Parietal lobe (tissue), 2 donors: ENCODE measurements around the gene SBF2. TPM values are rescaled to one million over a fixed set of nuclear protein-coding genes. Genes with fewer than 3 reads are reported as not detected.

Experiments used
- small RNA-seq: library from RNA; depleted of rRNA; stranded (forward); fragments of <200 nt; gene quantifications from one replicate; pipeline ENCODE3, GENCODE V24; 2014; ENCODE audit warnings: low replicate concordance
- total RNA-seq: library from RNA; depleted of rRNA; stranded (reverse); fragments of >200 nt; gene quantifications from one replicate; pipeline ENCODE4 v1.2.3, GENCODE V29; 2014

Gene SBF2
- total RNA-seq, result 228 TPM

DNA sequence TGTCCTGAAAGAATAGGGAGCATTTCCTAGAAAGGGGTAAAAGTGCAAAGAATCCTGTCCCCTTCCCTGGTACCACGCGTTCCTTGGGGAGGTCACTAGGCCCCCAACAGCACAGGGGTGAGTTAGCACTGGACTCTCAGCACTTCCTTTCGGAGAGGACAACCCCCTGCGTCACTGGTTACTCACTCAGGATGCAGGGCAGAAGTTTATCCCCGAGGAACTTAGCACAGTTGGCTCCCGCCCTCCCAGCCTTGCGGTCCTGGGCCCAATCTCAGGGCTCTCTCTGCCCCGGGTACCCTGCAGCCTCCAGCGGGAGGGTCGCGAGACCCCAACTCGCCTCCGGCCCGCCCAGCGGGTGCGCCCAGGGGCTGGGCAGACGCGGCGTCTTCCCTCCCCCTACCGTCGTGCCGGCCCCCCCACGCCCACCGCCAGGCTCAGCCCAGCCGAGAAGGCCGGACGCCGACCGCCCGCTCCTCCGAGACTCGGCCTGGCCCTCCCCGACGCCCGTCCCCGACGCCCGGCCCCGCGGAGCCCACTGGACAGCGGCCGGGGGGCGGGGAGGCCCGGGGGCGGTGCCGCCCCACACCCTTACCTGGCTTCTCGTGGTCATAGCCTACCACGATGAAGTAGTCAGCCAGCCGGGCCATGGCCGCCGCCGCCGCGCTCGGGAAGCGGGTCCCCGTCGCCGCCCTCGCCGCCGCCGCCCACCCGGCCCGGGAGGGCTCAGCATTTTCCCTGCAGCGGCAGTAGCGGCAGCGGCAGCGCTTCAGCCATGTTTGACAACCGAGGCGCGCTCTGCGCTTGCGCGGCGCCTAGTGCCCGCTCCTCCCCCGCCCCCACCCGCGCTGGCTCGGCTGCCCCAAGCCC lies at the start of gene SBF2:
Gene SBF2 (minus strand): TSS at position 797 of the 867 bp plus-strand sequence. CDS start 150 bp downstream, at position 647.

DNA sequence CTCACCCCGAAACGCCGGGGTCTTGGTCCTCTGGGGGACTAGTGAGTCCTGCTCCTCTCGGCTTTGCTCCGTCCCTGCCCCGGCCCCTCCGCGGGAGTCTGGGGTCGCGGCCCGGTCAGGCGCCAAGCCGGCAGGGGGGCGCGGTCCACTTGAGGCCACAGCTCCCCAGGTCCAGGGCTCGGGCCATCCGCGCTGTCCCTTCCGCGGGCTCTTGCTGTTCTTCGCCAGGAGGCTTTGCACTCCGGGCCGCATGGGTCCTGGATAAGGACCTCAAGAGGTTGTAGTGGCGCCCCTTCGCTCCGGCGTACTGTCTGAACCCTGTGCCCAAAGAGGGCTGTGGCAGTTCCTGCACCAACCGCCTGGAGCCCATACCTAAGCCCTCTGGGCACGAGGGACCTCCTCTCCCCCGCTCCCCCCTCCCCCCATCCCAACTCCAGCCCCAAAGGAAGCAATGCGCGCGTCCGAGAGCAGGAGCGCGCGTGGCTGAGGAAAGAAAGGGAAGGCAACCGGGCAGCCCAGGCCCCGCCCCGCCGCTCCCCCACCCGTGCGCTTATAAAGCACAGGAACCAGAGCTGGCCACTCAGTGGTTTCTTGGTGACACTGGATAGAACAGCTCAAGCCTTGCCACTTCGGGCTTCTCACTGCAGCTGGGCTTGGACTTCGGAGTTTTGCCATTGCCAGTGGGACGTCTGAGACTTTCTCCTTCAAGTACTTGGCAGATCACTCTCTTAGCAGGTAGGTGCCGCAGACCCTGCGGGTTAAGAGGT lies 10.7 kb upstream of the SBF2 start, which contains the start of gene ADM:
Gene ADM (plus strand): TSS at position 579 of the 767 bp plus-strand sequence. CDS start 628 bp downstream, outside the sequence.

Small RNAs within 50 kb of the gene (small RNA-seq; reads per million reads assigned to genes)
- not detected for gene AC080023.2
- gene RNU7-28P, result not detected

Other genes with a start within 250 kb of the SBF2 start
- 7.2 TPM for gene ADM, start 10.9 kb upstream of the SBF2 start, total RNA-seq
- gene AMPD3, start 161.0 kb upstream of the SBF2 start, total RNA-seq, result 0.63 TPM
- gene RNF141, start 247.0 kb upstream of the SBF2 start, total RNA-seq, result 55.4 TPM